DMS53 (cell line): ENCODE measurements around the gene ADGRA1.
"Not testable (repeated sequence)": the region's sequence is repeated elsewhere in the genome, so short reads cannot be mapped to it uniquely, and the experiment has no call there.

Source experiments
- DNase-seq: peaks from one replicate; lab custom pipeline; 2025; lab: John Stamatoyannopoulos, UW

The ADGRA1 gene

GRCh38 chr10:133142523-133143199 lies 54.9 kb downstream of the ADGRA1 start:
- DNase-seq: no peak

- DNase-seq: no peak
Measured at GRCh38 chr10:133143200-133143533, 55.4 kb downstream of the ADGRA1 start.

GRCh38 chr10:133143546-133143945 lies 55.8 kb downstream of the ADGRA1 start:
- DNase-seq: no peak

GRCh38 chr10:133144771-133145170 lies 57.0 kb downstream of the ADGRA1 start:
- no peak for DNase-seq

- DNase-seq: no peak
Measured at GRCh38 chr10:133150226-133150625, 62.5 kb downstream of the ADGRA1 start.

- DNase-seq: no peak
Measured at GRCh38 chr10:133150656-133151055, 62.9 kb downstream of the ADGRA1 start.

- DNase-seq: not testable (repeated sequence)
Measured at GRCh38 chr10:133151071-133151470, 63.3 kb downstream of the ADGRA1 start.

GRCh38 chr10:133151543-133151972 lies 63.8 kb downstream of the ADGRA1 start:
- no peak for DNase-seq

- DNase-seq: no peak
Measured at GRCh38 chr10:133154411-133154810, 66.7 kb downstream of the ADGRA1 start.

GRCh38 chr10:133154996-133155778 lies 67.5 kb downstream of the ADGRA1 start:
- no peak for DNase-seq

GRCh38 chr10:133156674-133157579 lies 69.2 kb downstream of the ADGRA1 start:
- no peak for DNase-seq

GRCh38 chr10:133157662-133158436 lies 70.1 kb downstream of the ADGRA1 start:
- DNase-seq: no peak

GRCh38 chr10:133158437-133158755 lies 70.7 kb downstream of the ADGRA1 start:
- no peak for DNase-seq

- no peak for DNase-seq
Measured at GRCh38 chr10:133158756-133159610, 71.3 kb downstream of the ADGRA1 start.

GRCh38 chr10:133159611-133159949 lies 71.9 kb downstream of the ADGRA1 start:
- no peak for DNase-seq

- DNase-seq: peak; percentile 27
Measured at GRCh38 chr10:133159950-133160825, 72.5 kb downstream of the ADGRA1 start, which contains the start of gene KNDC1. TSS of gene KNDC1 (plus strand) at chr10:133160219. CDS start at chr10:133160468, 249 bp downstream.

GRCh38 chr10:133160826-133161471 lies 73.2 kb downstream of the ADGRA1 start:
- DNase-seq: no peak

GRCh38 chr10:133161486-133162109 lies 73.9 kb downstream of the ADGRA1 start:
- DNase-seq: no peak
